AG04449 (cell line): ENCODE results near the gene ABLIM2.

ENCODE experiments used
- CTCF ChIA-PET: fragments of 350-600 bp; formaldehyde crosslinking; extraction: SDS; loops from one replicate; lab custom pipeline; 2021; ENCODE audit warnings: antibody characterized with exemption; lab: Yijun Ruan, JAX
- POLR2A ChIA-PET: fragments of 400-600, 350-600 bp; formaldehyde crosslinking; extraction: SDS; loops from one replicate; lab custom pipeline; 2020; ENCODE audit warnings: antibody characterized with exemption, inconsistent platforms; lab: Yijun Ruan, JAX
- DNase-seq: peaks from one replicate; pipeline ENCODE4 v3.0.0-alpha.2; 2010; ENCODE audit warnings: low read depth, low spot score
- H3K4me3 ChIP-seq: 2 replicates; pipeline ENCODE4 v1.5.1; 2011; ENCODE audit warnings: low read depth, mild to moderate bottlenecking, control low read depth, low read length
- CTCF ChIP-seq: IDR thresholded peaks from one replicate; pipeline ENCODE4 v1.5.1; 2011; ENCODE audit warnings: mild to moderate bottlenecking, moderate library complexity, low read length, control low read depth, inconsistent platforms; ENCODE audit not compliant: insufficient read depth; ENCODE audit errors: missing control alignments

The ABLIM2 gene

GRCh38 chr4:8107146-8107657 lies 51.4 kb downstream of the ABLIM2 start:
- H3K4me3 ChIP-seq, result no peak overlapping the region
- no peak for TF ChIP-seq CTCF
- POLR2A ChIA-PET, result no interaction called here
- CTCF ChIA-PET, result no interaction called here
- DNase-seq, result no peak

GRCh38 chr4:8106451-8107025 lies 52.1 kb downstream of the ABLIM2 start:
- TF ChIP-seq CTCF, result no peak
- ChIA-PET CTCF (no interaction called here), POLR2A (no interaction called here)
- H3K4me3 ChIP-seq, result no peak overlapping the region
- no peak for DNase-seq

- DNase-seq, result no peak
- CTCF ChIA-PET, result no interaction called here
- POLR2A ChIA-PET, result interaction anchor here (0.5 kb wide), 1 partner anchor 43 kb away, joined by 3 read pairs; no protein-coding TSS in a partner anchor
- H3K4me3 ChIP-seq, result no peak overlapping the region
- no peak for TF ChIP-seq CTCF
Observed at GRCh38 chr4:8105306-8106100, 53.1 kb downstream of the ABLIM2 start.

- ChIA-PET CTCF (no interaction called here), POLR2A (no interaction called here)
- no peak overlapping the region for H3K4me3 ChIP-seq
- TF ChIP-seq CTCF, result no peak
- no peak for DNase-seq
Observed at GRCh38 chr4:8104491-8105305, 53.9 kb downstream of the ABLIM2 start.

GRCh38 chr4:8103421-8104390 lies 54.9 kb downstream of the ABLIM2 start:
- TF ChIP-seq CTCF, result no peak
- POLR2A ChIA-PET, result no interaction called here
- H3K4me3 ChIP-seq, result no peak overlapping the region
- CTCF ChIA-PET, result no interaction called here
- no peak for DNase-seq
